Panc1 (cell line): Measurements from ENCODE around the gene ZNF175. TPM values are rescaled to one million over a fixed set of nuclear protein-coding genes. Genes with fewer than 3 reads are reported as not detected.

Experiments
- ATAC-seq: fragments of 200-7000 bp; cut with Tn5 transposase; 2 replicates; pipeline ENCODE4 v1.9.1; 2020; ENCODE audit warnings: mild to moderate bottlenecking, moderate library complexity
- BruUV-seq: library from RNA; stranded (reverse); fragments of 400-500 nt; replicated peaks from 2 replicates; lab custom pipeline; 2021; lab: Mats Ljungman, UMichigan
- CTCF ChIA-PET: fragments of 300-600 bp; sonication (Branson Sonifier 250); formaldehyde crosslinking; loops from one replicate; lab custom pipeline; 2022; ENCODE audit warnings: antibody characterized with exemption; lab: Charles Lee
- POLR2A ChIA-PET: fragments of 300-600 bp; sonication (Branson Sonifier 250); formaldehyde crosslinking; loops from one replicate; lab custom pipeline; 2022; ENCODE audit warnings: antibody characterized with exemption; lab: Charles Lee
- DNase-seq: peaks from one replicate; pipeline ENCODE4 v3.0.0-alpha.2; 2010; ENCODE audit warnings: low read depth, low spot score
- H3K27ac ChIP-seq: 2 replicates; pipeline ENCODE4 v1.5.1; 2011; ENCODE audit warnings: mild to moderate bottlenecking, low read length, inconsistent platforms
- H3K27me3 ChIP-seq: fragments of 200-500 bp; sonication (Bioruptor generic); 2 replicates; pipeline ENCODE4 v1.6.0; 2014; ENCODE audit warnings: low read length, inconsistent platforms; ENCODE audit not compliant: control insufficient read depth, insufficient read depth
- H3K36me3 ChIP-seq: fragments of 200-500 bp; sonication (Bioruptor generic); 2 replicates; pipeline ENCODE4 v1.5.1; 2014; ENCODE audit warnings: inconsistent platforms, mild to moderate bottlenecking, low read length, moderate library complexity; ENCODE audit not compliant: control insufficient read depth, insufficient read depth
- H3K4me1 ChIP-seq: 2 replicates; pipeline ENCODE4 v1.5.1; 2011; ENCODE audit warnings: inconsistent platforms, mild to moderate bottlenecking, low read length, moderate library complexity; ENCODE audit not compliant: control insufficient read depth, insufficient read depth
- H3K4me3 ChIP-seq, 2 experiments: 2 replicates each; pipeline ENCODE4 v1.5.1; 2011 to 2012; ENCODE audit warnings: low read depth in 2 of 2, low read length in 2 of 2, mild to moderate bottlenecking in 2 of 2, inconsistent platforms in 1 of 2, moderate library complexity in 1 of 2
- H3K9me3 ChIP-seq: fragments of 200-500 bp; sonication (Bioruptor generic); 2 replicates; pipeline ENCODE4 v1.5.1; 2014; ENCODE audit warnings: low read depth, mild to moderate bottlenecking, inconsistent platforms, low read length, moderate library complexity; ENCODE audit not compliant: control insufficient read depth, insufficient read depth
- POLR2AphosphoS5 ChIP-seq: IDR thresholded peaks from 2 replicates; pipeline ENCODE4 v1.6.1; 2012; ENCODE audit warnings: mild to moderate bottlenecking, low read depth, low read length, moderate library complexity
- SIN3A ChIP-seq: IDR thresholded peaks from 2 replicates; pipeline ENCODE4 v1.6.1; 2012; ENCODE audit warnings: low read depth, mild to moderate bottlenecking, low read length, moderate library complexity, borderline replicate concordance; ENCODE audit not compliant: insufficient read depth
- TCF7L2 ChIP-seq: IDR thresholded peaks from 2 replicates; pipeline ENCODE4 v1.6.1; 2011; ENCODE audit warnings: mild to moderate bottlenecking, low read depth, low read length, inconsistent platforms
- in situ Hi-C: cut with HindIII; loops from 2 replicates; pipeline ENCODE4 v1.10.0; 2016; ENCODE audit warnings: low sequenced_read_pairs, low pct_unique_long_range_greater_than_20kb
- intact Hi-C: fragments of 100-400 bp; cut with micrococcal nuclease; formaldehyde crosslinking; loops from one replicate; pipeline ENCODE4 v1.10.0; 2022; ENCODE audit not compliant: unreplicated experiment
- total RNA-seq: library from RNA; stranded (reverse); gene quantifications from one replicate; pipeline ENCODE4 v1.2.1, GENCODE V29; 2021; ENCODE audit not compliant: unreplicated experiment
- TF ChIP-seq, protein P1 (sequence below), 2 experiments: IDR thresholded peaks; 2 replicates each; pipeline ENCODE4 v1.6.1; 2011 to 2012; ENCODE audit warnings: low read depth in 2 of 2, control low read depth in 1 of 2, low read length in 1 of 2, mild to moderate bottlenecking in 1 of 2, moderate library complexity in 1 of 2; ENCODE audit not compliant: insufficient read depth in 1 of 2
- TF ChIP-seq, protein P2 (sequence below): fragments of 450-650 bp; IDR thresholded peaks from 2 replicates; pipeline ENCODE4 v1.5.1; 2017; ENCODE audit warnings: mild to moderate bottlenecking

Gene ZNF175
- total RNA-seq, 1 experiment from 2014 or later, result 7.3 TPM

DNA sequence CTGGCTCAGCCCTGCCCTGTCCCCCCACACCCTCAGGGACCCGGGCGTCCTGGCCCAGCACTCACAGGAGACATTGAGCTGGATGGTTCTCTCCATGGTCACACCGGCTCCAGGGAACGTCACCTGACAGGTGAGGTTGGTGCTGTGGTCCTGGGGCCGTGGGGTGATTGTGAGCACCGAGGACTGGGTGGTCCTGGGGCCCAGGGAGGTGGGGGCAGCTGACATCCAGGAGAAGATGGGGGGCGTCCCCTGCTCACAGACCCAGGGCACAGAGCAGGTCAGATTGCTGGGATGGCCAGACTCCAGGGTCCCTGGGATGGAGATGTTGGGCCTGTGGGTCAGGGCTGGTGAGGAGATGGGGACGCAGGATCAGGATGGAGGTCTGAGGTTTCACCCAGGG is 40.5 kb upstream of the ZNF175 start:
- ChIA-PET CTCF (no interaction called here), POLR2A (no interaction called here)
- Histone ChIP-seq H3K27ac (no peak overlapping the region), H3K4me1 (no peaks in the 10 kb centered on the region), H3K27me3 (peaks cover 10% of the 10 kb centered on the region), H3K9me3 (no peaks in the 10 kb centered on the region), H3K36me3 (no peaks in the 10 kb centered on the region), H3K4me3 (no peak overlapping the region)
- ATAC-seq (no peak), DNase-seq (no peak)
- in situ Hi-C loops (no loop called here), intact Hi-C loops (no loop called here)
- BruUV-seq, result no TSS peak
- no peak for TF ChIP-seq SIN3A
- TF ChIP-seq, protein P1, sequence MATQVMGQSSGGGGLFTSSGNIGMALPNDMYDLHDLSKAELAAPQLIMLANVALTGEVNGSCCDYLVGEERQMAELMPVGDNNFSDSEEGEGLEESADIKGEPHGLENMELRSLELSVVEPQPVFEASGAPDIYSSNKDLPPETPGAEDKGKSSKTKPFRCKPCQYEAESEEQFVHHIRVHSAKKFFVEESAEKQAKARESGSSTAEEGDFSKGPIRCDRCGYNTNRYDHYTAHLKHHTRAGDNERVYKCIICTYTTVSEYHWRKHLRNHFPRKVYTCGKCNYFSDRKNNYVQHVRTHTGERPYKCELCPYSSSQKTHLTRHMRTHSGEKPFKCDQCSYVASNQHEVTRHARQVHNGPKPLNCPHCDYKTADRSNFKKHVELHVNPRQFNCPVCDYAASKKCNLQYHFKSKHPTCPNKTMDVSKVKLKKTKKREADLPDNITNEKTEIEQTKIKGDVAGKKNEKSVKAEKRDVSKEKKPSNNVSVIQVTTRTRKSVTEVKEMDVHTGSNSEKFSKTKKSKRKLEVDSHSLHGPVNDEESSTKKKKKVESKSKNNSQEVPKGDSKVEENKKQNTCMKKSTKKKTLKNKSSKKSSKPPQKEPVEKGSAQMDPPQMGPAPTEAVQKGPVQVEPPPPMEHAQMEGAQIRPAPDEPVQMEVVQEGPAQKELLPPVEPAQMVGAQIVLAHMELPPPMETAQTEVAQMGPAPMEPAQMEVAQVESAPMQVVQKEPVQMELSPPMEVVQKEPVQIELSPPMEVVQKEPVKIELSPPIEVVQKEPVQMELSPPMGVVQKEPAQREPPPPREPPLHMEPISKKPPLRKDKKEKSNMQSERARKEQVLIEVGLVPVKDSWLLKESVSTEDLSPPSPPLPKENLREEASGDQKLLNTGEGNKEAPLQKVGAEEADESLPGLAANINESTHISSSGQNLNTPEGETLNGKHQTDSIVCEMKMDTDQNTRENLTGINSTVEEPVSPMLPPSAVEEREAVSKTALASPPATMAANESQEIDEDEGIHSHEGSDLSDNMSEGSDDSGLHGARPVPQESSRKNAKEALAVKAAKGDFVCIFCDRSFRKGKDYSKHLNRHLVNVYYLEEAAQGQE (IDR thresholded peaks at IDR 0.05; ENCODE audit: insufficient read depth in 1 of 2, low read depth in 2 of 2, low read length in 1 of 2), result no peak
- no peak for TF ChIP-seq POLR2AphosphoS5
- TF ChIP-seq, protein P2, sequence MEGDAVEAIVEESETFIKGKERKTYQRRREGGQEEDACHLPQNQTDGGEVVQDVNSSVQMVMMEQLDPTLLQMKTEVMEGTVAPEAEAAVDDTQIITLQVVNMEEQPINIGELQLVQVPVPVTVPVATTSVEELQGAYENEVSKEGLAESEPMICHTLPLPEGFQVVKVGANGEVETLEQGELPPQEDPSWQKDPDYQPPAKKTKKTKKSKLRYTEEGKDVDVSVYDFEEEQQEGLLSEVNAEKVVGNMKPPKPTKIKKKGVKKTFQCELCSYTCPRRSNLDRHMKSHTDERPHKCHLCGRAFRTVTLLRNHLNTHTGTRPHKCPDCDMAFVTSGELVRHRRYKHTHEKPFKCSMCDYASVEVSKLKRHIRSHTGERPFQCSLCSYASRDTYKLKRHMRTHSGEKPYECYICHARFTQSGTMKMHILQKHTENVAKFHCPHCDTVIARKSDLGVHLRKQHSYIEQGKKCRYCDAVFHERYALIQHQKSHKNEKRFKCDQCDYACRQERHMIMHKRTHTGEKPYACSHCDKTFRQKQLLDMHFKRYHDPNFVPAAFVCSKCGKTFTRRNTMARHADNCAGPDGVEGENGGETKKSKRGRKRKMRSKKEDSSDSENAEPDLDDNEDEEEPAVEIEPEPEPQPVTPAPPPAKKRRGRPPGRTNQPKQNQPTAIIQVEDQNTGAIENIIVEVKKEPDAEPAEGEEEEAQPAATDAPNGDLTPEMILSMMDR, result no peak
- TF ChIP-seq TCF7L2, result no peak

DNA sequence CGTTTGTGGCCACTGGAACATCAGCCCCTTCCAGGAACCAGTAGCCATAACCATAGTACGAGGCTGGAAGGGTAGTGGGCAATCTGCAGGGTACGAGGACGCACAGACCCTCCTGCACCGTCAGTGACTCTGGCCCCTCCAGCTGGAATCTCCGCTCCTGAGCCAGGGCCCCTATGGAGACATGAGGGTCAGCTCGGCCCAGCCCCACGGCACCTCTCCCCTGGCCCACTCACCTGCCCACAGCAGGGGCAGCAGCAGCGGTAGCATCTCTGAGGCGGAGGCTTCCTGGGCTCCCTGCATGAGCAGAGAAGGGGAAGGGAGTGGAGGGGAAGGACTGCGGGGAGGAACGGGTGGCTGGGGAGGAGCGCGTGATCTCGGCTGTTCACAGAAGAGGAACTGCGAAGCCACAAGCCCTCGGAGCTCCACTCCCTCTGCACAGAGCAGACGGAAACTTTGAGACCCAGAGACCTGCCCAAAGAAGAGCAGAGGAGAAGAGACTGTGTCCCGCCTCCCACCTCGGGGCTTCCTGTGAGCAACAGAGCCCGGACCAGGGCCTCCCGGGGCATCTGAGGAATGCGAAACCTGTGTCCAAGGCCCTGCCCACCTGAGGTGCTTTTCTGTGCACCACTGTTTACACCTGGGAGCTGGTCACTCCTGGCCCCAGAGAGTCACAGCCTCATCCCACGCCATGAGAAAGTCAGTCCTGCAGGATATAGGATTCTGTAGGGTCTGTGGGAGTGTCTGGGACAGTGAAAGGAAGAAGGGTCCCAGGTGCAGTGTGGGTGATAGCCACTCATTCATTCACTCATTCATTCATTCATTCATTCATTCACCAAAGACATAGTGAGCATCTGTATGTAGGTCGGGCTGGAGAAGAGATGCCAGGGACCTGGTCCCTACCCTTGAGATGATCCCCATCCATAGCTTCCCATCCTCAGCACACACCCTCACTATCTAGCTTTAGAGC is 39.5 kb upstream of the ZNF175 start, which contains the start of gene SIGLEC6:
TSS of gene SIGLEC6 (minus strand) at position 322 of the 967 bp plus-strand sequence. CDS start at position 300, 22 bp downstream.
- no TSS peak for BruUV-seq
- Histone ChIP-seq H3K36me3 (no peaks in the 10 kb centered on the region), H3K27me3 (peaks cover 10% of the 10 kb centered on the region), H3K27ac (no peak within 1 kb of the TSS), H3K9me3 (no peaks in the 10 kb centered on the region), H3K4me3 (no peak within 1 kb of the TSS), H3K4me1 (no peaks in the 10 kb centered on the region)
- intact Hi-C loops (no loop called here), in situ Hi-C loops (no loop called here)
- no peak for DNase-seq
- TF ChIP-seq, protein P2, result no peak
- TF ChIP-seq POLR2AphosphoS5 (no peak), SIN3A (no peak), TCF7L2 (no peak)
- TF ChIP-seq, protein P1 (IDR thresholded peaks at IDR 0.05; ENCODE audit: insufficient read depth in 1 of 2, low read depth in 2 of 2, low read length in 1 of 2), result no peak
- ChIA-PET CTCF (no interaction called here), POLR2A (no interaction called here)
- peak; percentile 48; the same call in 1 of the 2 replicates for ATAC-seq
